Measurements from ENCODE around the gene HMX1.

- TF ChIP-seq POLR2AphosphoS5 (IDR thresholded peaks at IDR 0.05; ENCODE audit: borderline replicate concordance, low read depth, low read length) (no peak), EZH2 (IDR thresholded peaks at IDR 0.05) (no peak), FOXP2 (optimal IDR thresholded peaks at IDR 0.05; ENCODE audit: control extremely low read depth, extremely low read length, insufficient read depth) (no peak)
These were observed 31.4 kb downstream of the HMX1 start for GRCh38 chr4:8840006-8840793.
